Measurements from ENCODE around the gene CRYBG1.

Gene CRYBG1

GRCh38 chr6:106529438-106529837, 168.9 kb downstream of the CRYBG1 start:
- H3K4me1 ChIP-seq (ENCODE audit: control insufficient read depth, insufficient read depth, low read length), result peaks cover 11% of the 10 kb centered on the region; the same call in 1 of the 2 replicates
- no peaks in the 10 kb centered on the region for H3K9me3 ChIP-seq (ENCODE audit: control insufficient read depth, insufficient read depth, low read length)
- H3K4me3 ChIP-seq (ENCODE audit: low read depth, low read length), result no peak overlapping the region
- H3K27me3 ChIP-seq (ENCODE audit: control insufficient read depth, insufficient read depth, low read length), result no peaks in the 10 kb centered on the region
- no peak overlapping the region for H3K9ac ChIP-seq (ENCODE audit: low read depth, low read length)
- no peaks in the 10 kb centered on the region for H3K36me3 ChIP-seq (ENCODE audit: control insufficient read depth, insufficient read depth, low read length)
- no peak overlapping the region for H3K27ac ChIP-seq (ENCODE audit: low read depth, low read length)

GRCh38 chr6:106530026-106530425, 169.5 kb downstream of the CRYBG1 start:
- Histone ChIP-seq H3K36me3 (ENCODE audit: control insufficient read depth, insufficient read depth, low read length) (no peaks in the 10 kb centered on the region), H3K9ac (ENCODE audit: low read depth, low read length) (no peak overlapping the region), H3K4me1 (ENCODE audit: control insufficient read depth, insufficient read depth, low read length) (peaks cover 11% of the 10 kb centered on the region; the same call in 1 of the 2 replicates), H3K4me3 (ENCODE audit: low read depth, low read length) (no peak overlapping the region), H3K27me3 (ENCODE audit: control insufficient read depth, insufficient read depth, low read length) (no peaks in the 10 kb centered on the region), H3K9me3 (ENCODE audit: control insufficient read depth, insufficient read depth, low read length) (no peaks in the 10 kb centered on the region), H3K27ac (ENCODE audit: low read depth, low read length) (no peak overlapping the region)

GRCh38 chr6:106530502-106530901, 170.0 kb downstream of the CRYBG1 start:
- Histone ChIP-seq H3K27ac (ENCODE audit: low read depth, low read length) (no peak overlapping the region), H3K36me3 (ENCODE audit: control insufficient read depth, insufficient read depth, low read length) (no peaks in the 10 kb centered on the region), H3K4me1 (ENCODE audit: control insufficient read depth, insufficient read depth, low read length) (peaks cover 11% of the 10 kb centered on the region; the same call in 1 of the 2 replicates), H3K9me3 (ENCODE audit: control insufficient read depth, insufficient read depth, low read length) (no peaks in the 10 kb centered on the region), H3K27me3 (ENCODE audit: control insufficient read depth, insufficient read depth, low read length) (no peaks in the 10 kb centered on the region), H3K4me3 (ENCODE audit: low read depth, low read length) (no peak overlapping the region), H3K9ac (ENCODE audit: low read depth, low read length) (no peak overlapping the region)

- Histone ChIP-seq H3K9me3 (ENCODE audit: control insufficient read depth, insufficient read depth, low read length) (no peaks in the 10 kb centered on the region), H3K27me3 (ENCODE audit: control insufficient read depth, insufficient read depth, low read length) (no peaks in the 10 kb centered on the region), H3K4me1 (ENCODE audit: control insufficient read depth, insufficient read depth, low read length) (peaks cover 5% of the 10 kb centered on the region; the same call in 1 of the 2 replicates), H3K4me3 (ENCODE audit: low read depth, low read length) (no peak overlapping the region), H3K36me3 (ENCODE audit: control insufficient read depth, insufficient read depth, low read length) (no peaks in the 10 kb centered on the region), H3K9ac (ENCODE audit: low read depth, low read length) (no peak overlapping the region), H3K27ac (ENCODE audit: low read depth, low read length) (no peak overlapping the region)
Measured at GRCh38 chr6:106533054-106533453, 172.5 kb downstream of the CRYBG1 start.

GRCh38 chr6:106534004-106534403, 173.5 kb downstream of the CRYBG1 start:
- no peaks in the 10 kb centered on the region for H3K27me3 ChIP-seq (ENCODE audit: control insufficient read depth, insufficient read depth, low read length)
- H3K36me3 ChIP-seq (ENCODE audit: control insufficient read depth, insufficient read depth, low read length), result no peaks in the 10 kb centered on the region
- H3K9ac ChIP-seq (ENCODE audit: low read depth, low read length), result no peak overlapping the region
- no peak overlapping the region for H3K27ac ChIP-seq (ENCODE audit: low read depth, low read length)
- no peaks in the 10 kb centered on the region for H3K9me3 ChIP-seq (ENCODE audit: control insufficient read depth, insufficient read depth, low read length)
- H3K4me3 ChIP-seq (ENCODE audit: low read depth, low read length), result no peak overlapping the region
- H3K4me1 ChIP-seq (ENCODE audit: control insufficient read depth, insufficient read depth, low read length), result no peaks in the 10 kb centered on the region

GRCh38 chr6:106534564-106534982, 174.1 kb downstream of the CRYBG1 start:
- Histone ChIP-seq H3K4me1 (ENCODE audit: control insufficient read depth, insufficient read depth, low read length) (no peaks in the 10 kb centered on the region), H3K27me3 (ENCODE audit: control insufficient read depth, insufficient read depth, low read length) (no peaks in the 10 kb centered on the region), H3K36me3 (ENCODE audit: control insufficient read depth, insufficient read depth, low read length) (no peaks in the 10 kb centered on the region), H3K9me3 (ENCODE audit: control insufficient read depth, insufficient read depth, low read length) (no peaks in the 10 kb centered on the region), H3K4me3 (ENCODE audit: low read depth, low read length) (no peak overlapping the region), H3K9ac (ENCODE audit: low read depth, low read length) (no peak overlapping the region), H3K27ac (ENCODE audit: low read depth, low read length) (no peak overlapping the region)

GRCh38 chr6:106535012-106535411, 174.5 kb downstream of the CRYBG1 start:
- no peaks in the 10 kb centered on the region for H3K9me3 ChIP-seq (ENCODE audit: control insufficient read depth, insufficient read depth, low read length)
- H3K27ac ChIP-seq (ENCODE audit: low read depth, low read length), result no peak overlapping the region
- peaks cover 2% of the 10 kb centered on the region; the same call in 1 of the 2 replicates for H3K4me1 ChIP-seq (ENCODE audit: control insufficient read depth, insufficient read depth, low read length)
- H3K9ac ChIP-seq (ENCODE audit: low read depth, low read length), result no peak overlapping the region
- no peak overlapping the region for H3K4me3 ChIP-seq (ENCODE audit: low read depth, low read length)
- H3K27me3 ChIP-seq (ENCODE audit: control insufficient read depth, insufficient read depth, low read length), result no peaks in the 10 kb centered on the region
- no peaks in the 10 kb centered on the region for H3K36me3 ChIP-seq (ENCODE audit: control insufficient read depth, insufficient read depth, low read length)

GRCh38 chr6:106536357-106536756, 175.8 kb downstream of the CRYBG1 start:
- Histone ChIP-seq H3K36me3 (ENCODE audit: control insufficient read depth, insufficient read depth, low read length) (no peaks in the 10 kb centered on the region), H3K27ac (ENCODE audit: low read depth, low read length) (no peak overlapping the region)

GRCh38 chr6:106536851-106537250, 176.3 kb downstream of the CRYBG1 start:
- Histone ChIP-seq H3K27me3 (ENCODE audit: control insufficient read depth, insufficient read depth, low read length) (no peaks in the 10 kb centered on the region), H3K36me3 (ENCODE audit: control insufficient read depth, insufficient read depth, low read length) (no peaks in the 10 kb centered on the region), H3K27ac (ENCODE audit: low read depth, low read length) (no peak overlapping the region), H3K4me1 (ENCODE audit: control insufficient read depth, insufficient read depth, low read length) (peaks cover 7% of the 10 kb centered on the region), H3K9me3 (ENCODE audit: control insufficient read depth, insufficient read depth, low read length) (no peaks in the 10 kb centered on the region), H3K4me3 (ENCODE audit: low read depth, low read length) (no peak overlapping the region), H3K9ac (ENCODE audit: low read depth, low read length) (no peak overlapping the region)

More at GRCh38 chr6:106536357-106536756, 175.8 kb downstream of the CRYBG1 start:
- no peaks in the 10 kb centered on the region for H3K9me3 ChIP-seq (ENCODE audit: control insufficient read depth, insufficient read depth, low read length)
- no peak overlapping the region for H3K4me3 ChIP-seq (ENCODE audit: low read depth, low read length)
- peaks cover 7% of the 10 kb centered on the region for H3K4me1 ChIP-seq (ENCODE audit: control insufficient read depth, insufficient read depth, low read length)
- no peak overlapping the region for H3K9ac ChIP-seq (ENCODE audit: low read depth, low read length)
- no peaks in the 10 kb centered on the region for H3K27me3 ChIP-seq (ENCODE audit: control insufficient read depth, insufficient read depth, low read length)

- H3K27me3 ChIP-seq (ENCODE audit: control insufficient read depth, insufficient read depth, low read length), result no peaks in the 10 kb centered on the region
- peaks cover 7% of the 10 kb centered on the region for H3K4me1 ChIP-seq (ENCODE audit: control insufficient read depth, insufficient read depth, low read length)
- H3K36me3 ChIP-seq (ENCODE audit: control insufficient read depth, insufficient read depth, low read length), result no peaks in the 10 kb centered on the region
Measured at GRCh38 chr6:106537662-106538061, 177.1 kb downstream of the CRYBG1 start.

GRCh38 chr6:106538145-106538544, 177.6 kb downstream of the CRYBG1 start:
- Histone ChIP-seq H3K27ac (ENCODE audit: low read depth, low read length) (no peak overlapping the region), H3K9ac (ENCODE audit: low read depth, low read length) (no peak overlapping the region), H3K36me3 (ENCODE audit: control insufficient read depth, insufficient read depth, low read length) (no peaks in the 10 kb centered on the region), H3K27me3 (ENCODE audit: control insufficient read depth, insufficient read depth, low read length) (no peaks in the 10 kb centered on the region), H3K4me1 (ENCODE audit: control insufficient read depth, insufficient read depth, low read length) (peaks cover 7% of the 10 kb centered on the region), H3K9me3 (ENCODE audit: control insufficient read depth, insufficient read depth, low read length) (no peaks in the 10 kb centered on the region), H3K4me3 (ENCODE audit: low read depth, low read length) (no peak overlapping the region)

More at GRCh38 chr6:106537662-106538061, 177.1 kb downstream of the CRYBG1 start:
- Histone ChIP-seq H3K4me3 (ENCODE audit: low read depth, low read length) (no peak overlapping the region), H3K27ac (ENCODE audit: low read depth, low read length) (no peak overlapping the region), H3K9me3 (ENCODE audit: control insufficient read depth, insufficient read depth, low read length) (no peaks in the 10 kb centered on the region), H3K9ac (ENCODE audit: low read depth, low read length) (no peak overlapping the region)

- Histone ChIP-seq H3K27me3 (ENCODE audit: control insufficient read depth, insufficient read depth, low read length) (no peaks in the 10 kb centered on the region), H3K36me3 (ENCODE audit: control insufficient read depth, insufficient read depth, low read length) (no peaks in the 10 kb centered on the region), H3K27ac (ENCODE audit: low read depth, low read length) (no peak overlapping the region), H3K9ac (ENCODE audit: low read depth, low read length) (no peak overlapping the region), H3K9me3 (ENCODE audit: control insufficient read depth, insufficient read depth, low read length) (no peaks in the 10 kb centered on the region), H3K4me3 (ENCODE audit: low read depth, low read length) (no peak overlapping the region), H3K4me1 (ENCODE audit: control insufficient read depth, insufficient read depth, low read length) (peaks cover 7% of the 10 kb centered on the region)
Measured at GRCh38 chr6:106539936-106540335, 179.4 kb downstream of the CRYBG1 start.

Measured in HUES48 (cell line).